NT2/D1 (cell line): ENCODE data around the gene ZNF277.

Experiments used
- DNase-seq: peaks from one replicate; pipeline ENCODE4 v3.0.0-alpha.2; 2011; ENCODE audit warnings: low read depth, low spot score
- H3K27me3 ChIP-seq: 2 replicates; pipeline ENCODE4 v1.6.0; 2011; ENCODE audit warnings: mild to moderate bottlenecking; ENCODE audit not compliant: insufficient read length, insufficient read depth
- H3K36me3 ChIP-seq: 2 replicates; pipeline ENCODE4 v1.6.1; 2011; ENCODE audit warnings: mild to moderate bottlenecking, low read length, mixed read lengths; ENCODE audit not compliant: insufficient read depth, insufficient read length
- H3K4me1 ChIP-seq: 2 replicates; pipeline ENCODE4 v1.5.1; 2011; ENCODE audit not compliant: insufficient read depth, insufficient read length
- H3K4me3 ChIP-seq: 2 replicates; pipeline ENCODE4 v1.5.1; 2011; ENCODE audit warnings: low read depth; ENCODE audit not compliant: insufficient read length
- H3K9ac ChIP-seq: 2 replicates; pipeline ENCODE4 v1.6.0; 2011; ENCODE audit warnings: low read depth; ENCODE audit not compliant: insufficient read length
- H3K9me3 ChIP-seq: 2 replicates; pipeline ENCODE4 v1.5.1; 2011; ENCODE audit warnings: mild to moderate bottlenecking, low read length; ENCODE audit not compliant: insufficient read depth
- SUZ12 ChIP-seq: IDR thresholded peaks from 2 replicates; pipeline ENCODE4 v1.6.1; 2011; ENCODE audit not compliant: insufficient read length, insufficient read depth; ENCODE audit errors: extremely low read depth
- YY1 ChIP-seq: IDR thresholded peaks from 2 replicates; pipeline ENCODE4 v1.6.1; 2011; ENCODE audit not compliant: insufficient read length, insufficient read depth
- ZNF274 ChIP-seq: IDR thresholded peaks from 2 replicates; pipeline ENCODE4 v1.6.1; 2011; ENCODE audit warnings: mild to moderate bottlenecking, low read depth, low read length

The ZNF277 gene

DNA sequence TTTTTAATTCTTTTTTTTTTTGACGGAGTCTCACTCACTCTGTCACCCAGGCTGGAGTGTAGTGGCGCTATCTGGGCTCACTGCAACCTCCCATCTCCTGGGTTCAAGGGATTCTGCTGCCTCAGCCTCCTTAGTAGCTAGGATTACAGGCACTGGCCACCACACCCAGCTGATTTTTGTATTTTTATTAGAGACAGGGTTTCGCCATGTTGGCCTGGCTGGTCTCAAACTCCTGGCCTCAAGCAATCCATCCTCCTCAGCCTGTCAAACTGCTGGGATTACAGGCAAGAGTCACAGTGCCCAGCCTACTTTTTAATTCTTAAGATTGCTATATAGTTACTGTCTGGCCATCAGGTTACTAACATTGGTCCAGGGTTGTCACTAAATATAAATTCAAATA lies 59.6 kb downstream of the ZNF277 start:
- no peak for TF ChIP-seq ZNF274
- Histone ChIP-seq H3K9ac (no peak overlapping the region), H3K9me3 (no peaks in the 10 kb centered on the region), H3K4me1 (no peaks in the 10 kb centered on the region), H3K27me3 (no peaks in the 10 kb centered on the region), H3K36me3 (no peaks in the 10 kb centered on the region), H3K4me3 (no peak overlapping the region)
- DNase-seq = no peak

DNA sequence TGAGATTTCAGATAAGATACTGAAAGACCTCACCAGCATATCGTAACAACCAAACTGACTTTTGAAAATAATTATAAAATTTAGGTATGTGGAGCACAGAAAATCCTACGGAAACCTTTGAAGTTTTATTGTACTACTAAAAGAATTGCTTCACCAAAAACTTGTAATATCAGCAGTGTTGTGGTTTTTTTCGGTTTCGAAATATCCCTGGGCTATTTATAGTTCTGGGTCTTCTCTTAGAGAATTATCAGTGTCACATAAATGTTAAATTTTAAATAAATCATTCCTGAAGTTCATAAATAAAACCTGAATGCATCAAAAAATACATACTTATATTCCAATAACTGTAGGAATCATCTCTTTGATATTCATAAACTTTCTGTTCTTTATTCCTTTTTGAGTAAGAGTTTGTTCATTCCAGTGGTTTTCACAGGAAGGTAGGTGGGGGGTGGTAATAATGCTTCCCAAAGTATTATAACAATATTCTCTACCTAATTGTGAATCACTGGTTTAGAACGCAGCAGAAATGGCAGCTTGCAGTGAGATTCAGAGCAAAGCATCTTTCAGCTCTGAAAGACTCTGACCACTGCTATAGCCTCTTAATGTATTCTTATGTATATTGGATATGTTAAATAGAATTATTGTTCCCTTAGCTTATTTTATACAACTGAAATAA lies 60.2 kb downstream of the ZNF277 start:
- Histone ChIP-seq H3K9ac (no peak overlapping the region), H3K9me3 (no peaks in the 10 kb centered on the region), H3K27me3 (no peaks in the 10 kb centered on the region), H3K4me1 (no peaks in the 10 kb centered on the region), H3K4me3 (no peak overlapping the region), H3K36me3 (no peaks in the 10 kb centered on the region)
- no peak for DNase-seq
- no peak for TF ChIP-seq SUZ12
- TF ChIP-seq ZNF274 = no peak
- TF ChIP-seq YY1 = no peak

DNA sequence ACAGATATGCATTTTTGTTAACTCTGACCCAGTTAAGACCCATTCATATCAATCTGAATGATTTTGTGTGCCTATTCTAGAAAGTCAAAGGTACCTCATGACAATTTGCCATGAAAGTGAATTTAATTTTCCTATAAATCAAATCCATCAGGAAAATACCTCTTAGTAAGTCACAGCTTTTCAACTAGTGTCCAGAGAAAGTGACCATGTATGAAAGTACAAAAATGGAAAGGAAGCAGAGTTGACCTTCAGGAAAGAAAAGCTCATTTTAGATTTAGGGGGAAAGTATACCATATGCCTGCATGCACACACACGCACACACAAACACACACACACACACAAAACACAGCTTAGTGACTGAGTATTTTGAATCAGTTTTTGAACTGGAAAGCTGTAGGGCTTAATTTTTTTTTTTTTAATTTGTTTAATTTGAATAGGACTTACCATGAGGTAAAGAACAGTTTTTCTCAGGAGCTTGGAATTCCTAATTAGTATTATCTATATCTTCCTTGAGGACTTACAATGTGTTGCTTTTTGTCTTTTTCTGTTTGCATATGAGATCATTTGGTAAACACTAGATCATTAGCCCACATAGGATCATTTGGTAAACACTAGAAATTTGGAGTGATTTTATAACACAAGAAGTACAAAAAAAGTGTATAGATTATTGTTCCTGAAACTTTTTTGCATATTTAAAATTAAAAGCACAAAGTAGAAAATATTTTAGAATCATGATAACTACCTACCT lies 61.6 kb downstream of the ZNF277 start:
- H3K9me3 ChIP-seq = no peaks in the 10 kb centered on the region
- H3K27me3 ChIP-seq = no peaks in the 10 kb centered on the region
- H3K4me3 ChIP-seq = no peak overlapping the region
- no peak for DNase-seq
- no peak overlapping the region for H3K9ac ChIP-seq
- TF ChIP-seq YY1 (no peak), SUZ12 (no peak), ZNF274 (no peak)
- no peaks in the 10 kb centered on the region for H3K36me3 ChIP-seq
- no peaks in the 10 kb centered on the region for H3K4me1 ChIP-seq

GRCh38 chr7:112271162-112271561 lies 64.7 kb downstream of the ZNF277 start:
- Histone ChIP-seq H3K9ac (no peak overlapping the region), H3K27me3 (no peaks in the 10 kb centered on the region), H3K36me3 (no peaks in the 10 kb centered on the region), H3K9me3 (no peaks in the 10 kb centered on the region), H3K4me1 (no peaks in the 10 kb centered on the region), H3K4me3 (no peak overlapping the region)
- TF ChIP-seq SUZ12 = no peak
- TF ChIP-seq ZNF274 = no peak
- TF ChIP-seq YY1 = no peak
- no peak for DNase-seq

GRCh38 chr7:112272921-112273561 lies 66.5 kb downstream of the ZNF277 start:
- H3K9ac ChIP-seq = no peak overlapping the region
- TF ChIP-seq YY1 (no peak), ZNF274 (no peak), SUZ12 (no peak)
- H3K36me3 ChIP-seq = no peaks in the 10 kb centered on the region
- no peaks in the 10 kb centered on the region for H3K4me1 ChIP-seq
- H3K27me3 ChIP-seq = no peaks in the 10 kb centered on the region
- no peaks in the 10 kb centered on the region for H3K9me3 ChIP-seq
- no peak for DNase-seq
- H3K4me3 ChIP-seq = no peak overlapping the region

DNA sequence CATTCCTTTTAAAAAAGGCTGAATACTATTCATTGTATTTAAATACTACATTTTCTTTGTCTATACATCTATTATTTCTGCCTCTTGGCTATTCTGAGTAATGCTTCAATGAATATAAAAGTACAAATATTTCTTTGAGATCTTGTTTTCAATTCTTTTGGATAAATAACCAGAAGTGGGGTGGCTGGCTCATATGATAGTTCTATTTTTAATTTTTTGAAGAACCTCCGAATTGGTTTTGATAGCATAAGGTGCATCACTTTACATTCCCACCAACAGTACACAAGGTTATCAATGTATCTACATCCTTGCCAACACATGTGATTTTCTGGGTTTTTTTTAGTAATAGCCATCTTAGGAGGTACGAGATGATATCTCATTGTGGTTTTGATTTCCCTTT lies 72.5 kb downstream of the ZNF277 start:
- DNase-seq = no peak
- no peak overlapping the region for H3K9ac ChIP-seq
- TF ChIP-seq ZNF274 (no peak), YY1 (no peak), SUZ12 (no peak)
- no peaks in the 10 kb centered on the region for H3K27me3 ChIP-seq
- no peak overlapping the region for H3K4me3 ChIP-seq
- H3K4me1 ChIP-seq = no peaks in the 10 kb centered on the region
- no peaks in the 10 kb centered on the region for H3K36me3 ChIP-seq
- no peaks in the 10 kb centered on the region for H3K9me3 ChIP-seq

DNA sequence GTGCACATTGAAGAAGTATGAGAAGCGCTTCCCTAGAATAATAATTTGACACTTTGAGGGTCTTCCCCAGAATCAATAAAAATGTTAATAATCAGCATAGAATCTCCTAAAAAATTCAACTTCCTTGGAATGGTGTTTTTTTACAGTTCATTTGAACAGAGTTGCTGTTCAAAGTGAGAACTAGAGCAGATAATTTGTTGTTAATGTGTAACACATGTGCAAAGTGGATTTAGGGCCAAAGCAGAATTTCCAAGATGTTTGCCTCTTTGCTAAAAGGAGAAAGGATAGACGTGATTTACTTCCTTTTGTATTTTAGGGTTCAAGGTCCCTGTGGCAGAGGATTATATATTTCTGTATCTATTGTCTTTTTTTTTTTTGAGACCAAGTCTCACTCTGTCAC lies 73.8 kb downstream of the ZNF277 start:
- Histone ChIP-seq H3K27me3 (no peaks in the 10 kb centered on the region), H3K4me1 (no peaks in the 10 kb centered on the region), H3K4me3 (no peak overlapping the region), H3K36me3 (no peaks in the 10 kb centered on the region), H3K9ac (no peak overlapping the region), H3K9me3 (no peaks in the 10 kb centered on the region)
- DNase-seq = no peak
- TF ChIP-seq YY1 (no peak), SUZ12 (no peak), ZNF274 (no peak)
